GM18951 (cell line): Measurements from ENCODE around the gene FBL.

Experiments used
- POLR2A ChIP-seq: IDR thresholded peaks from 4 replicates; pipeline ENCODE4 v1.6.1; 2011; ENCODE audit warnings: mild to moderate bottlenecking; ENCODE audit not compliant: insufficient read length, insufficient read depth; ENCODE audit errors: extremely low read depth
- in situ Hi-C: fragments of 300-500 bp; cut with MboI; formaldehyde crosslinking; loops from one replicate; pipeline ENCODE4 v1.12.0; 2022; ENCODE audit warnings: low sequenced_read_pairs, mixed read lengths, inconsistent platforms; ENCODE audit not compliant: unreplicated experiment

FBL gene

DNA sequence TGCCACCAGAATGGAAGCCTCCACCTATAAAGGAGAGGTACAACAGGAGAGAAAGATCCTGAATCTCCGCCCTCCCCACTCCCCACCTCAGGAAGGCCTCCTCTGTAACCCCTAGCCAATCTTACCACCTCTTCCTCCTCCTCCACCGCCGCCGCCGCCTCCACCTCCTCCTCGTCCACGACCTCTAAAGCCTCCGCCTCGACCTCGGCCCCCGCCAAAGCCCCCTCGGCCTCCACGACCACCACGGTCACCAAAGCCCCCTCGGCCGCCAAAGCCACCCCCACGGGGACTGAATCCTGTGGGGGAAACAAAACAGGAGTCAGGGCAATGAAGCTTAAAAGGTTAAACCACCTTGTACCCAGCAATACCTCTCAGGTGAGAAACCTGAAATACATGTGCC is 5.7 kb downstream of the FBL start:
- in situ Hi-C loops, result loop anchor here (10.0 kb wide), 1 partner anchor 166 kb away; no protein-coding TSS in a partner anchor
- TF ChIP-seq POLR2A, result no peak

DNA sequence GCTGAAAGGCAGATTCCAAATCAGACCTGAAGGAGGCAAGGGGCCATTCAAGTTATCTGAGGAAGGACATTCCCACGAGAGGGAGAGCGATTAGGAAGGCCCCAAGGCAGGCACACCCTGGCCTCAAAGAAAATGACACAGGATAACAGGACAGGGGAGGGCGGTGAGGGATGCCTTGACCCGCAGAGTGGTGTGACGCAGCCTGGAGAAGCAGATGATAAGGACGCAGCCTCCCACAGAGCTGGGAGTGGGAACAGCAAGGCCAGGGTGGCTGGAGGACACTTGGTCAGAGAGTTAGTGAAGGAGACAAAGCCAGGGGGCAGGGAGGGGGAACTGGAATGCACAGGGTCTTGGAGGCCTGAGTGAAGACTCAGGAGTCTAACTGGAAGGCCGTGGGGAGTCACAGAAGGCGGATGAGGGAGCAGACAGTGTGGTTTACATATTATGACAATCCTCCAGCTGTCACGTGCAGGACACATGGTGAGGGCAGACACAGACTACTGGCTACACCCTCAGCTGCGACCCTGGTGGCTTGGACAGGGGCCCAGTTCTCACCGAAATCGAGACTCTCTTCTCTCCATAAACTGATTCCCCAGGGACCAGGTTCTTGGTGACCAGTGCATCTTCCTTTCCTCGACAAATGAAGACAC is 6.4 kb downstream of the FBL start:
- in situ Hi-C loops, result loop anchor here (10.0 kb wide), 1 partner anchor 165 kb away; no protein-coding TSS in a partner anchor
- TF ChIP-seq POLR2A, result no peak

DNA sequence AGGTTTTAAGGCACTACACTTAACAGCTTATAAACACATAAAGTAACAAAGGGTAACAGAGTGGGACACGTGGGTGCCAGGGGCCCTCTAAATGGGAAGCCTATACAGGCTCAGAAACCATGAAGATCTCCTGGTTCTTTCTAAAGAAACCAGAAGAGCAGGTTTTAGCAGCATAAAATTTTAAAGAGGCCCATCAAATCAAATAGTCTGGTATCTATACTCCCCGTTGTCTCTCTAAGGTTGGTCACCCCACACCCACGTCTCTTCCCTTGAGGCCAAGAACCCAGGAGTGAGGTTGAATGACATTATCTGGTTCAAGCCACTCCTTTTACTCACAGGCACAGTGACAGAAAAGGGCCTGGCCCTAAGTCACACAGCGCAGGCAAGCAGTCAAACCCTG is 7.6 kb downstream of the FBL start:
- in situ Hi-C loops, result no loop called here
- no peak for TF ChIP-seq POLR2A

DNA sequence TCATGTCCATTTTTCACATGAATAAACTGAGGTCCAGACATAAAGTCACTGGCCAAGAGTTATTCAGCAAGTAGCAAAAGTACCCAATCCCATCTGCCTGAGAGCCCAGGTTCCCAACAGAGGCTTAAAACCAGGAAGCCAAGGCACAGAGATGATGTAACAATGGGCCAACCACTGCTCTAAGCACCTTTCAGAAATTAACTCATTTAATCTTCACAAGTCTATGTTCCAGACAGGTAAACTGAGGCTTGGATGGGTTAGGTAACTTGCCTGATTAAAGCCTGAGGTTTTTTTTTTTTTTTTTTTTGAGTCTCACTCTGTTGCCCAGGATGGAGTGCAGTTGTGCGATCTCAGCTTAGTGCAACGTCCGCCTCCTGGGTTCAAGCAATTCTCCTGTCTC is 8.2 kb downstream of the FBL start:
- no peak for TF ChIP-seq POLR2A
- in situ Hi-C loops, result no loop called here

DNA sequence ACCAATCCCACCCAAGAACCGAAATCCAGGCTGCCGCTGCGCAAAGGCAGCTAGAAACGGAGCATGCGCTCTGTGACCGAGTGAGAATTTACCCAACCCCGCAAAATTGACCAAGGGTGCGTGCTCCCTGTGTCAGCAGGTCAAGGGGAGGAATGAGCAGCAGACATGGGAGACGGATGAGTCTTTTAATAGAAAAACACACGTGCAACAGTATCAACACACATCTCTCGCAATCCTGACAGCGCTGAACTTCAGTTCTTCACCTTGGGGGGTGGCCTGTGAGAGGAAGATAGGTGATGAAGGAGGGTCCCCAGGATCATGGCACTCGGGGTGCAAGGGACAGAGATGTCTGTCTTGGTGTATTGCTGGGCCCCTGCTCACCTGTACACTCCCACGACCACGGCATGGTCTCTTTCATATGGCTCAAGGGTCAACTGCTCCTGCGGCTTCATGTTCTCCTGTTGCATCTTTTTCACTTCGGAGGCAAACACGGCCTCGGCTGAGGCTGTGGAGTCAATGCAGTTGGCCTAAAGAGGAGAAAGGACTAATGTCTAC is 11.8 kb downstream of the FBL start:
- no peak for TF ChIP-seq POLR2A
- in situ Hi-C loops, result no loop called here

DNA sequence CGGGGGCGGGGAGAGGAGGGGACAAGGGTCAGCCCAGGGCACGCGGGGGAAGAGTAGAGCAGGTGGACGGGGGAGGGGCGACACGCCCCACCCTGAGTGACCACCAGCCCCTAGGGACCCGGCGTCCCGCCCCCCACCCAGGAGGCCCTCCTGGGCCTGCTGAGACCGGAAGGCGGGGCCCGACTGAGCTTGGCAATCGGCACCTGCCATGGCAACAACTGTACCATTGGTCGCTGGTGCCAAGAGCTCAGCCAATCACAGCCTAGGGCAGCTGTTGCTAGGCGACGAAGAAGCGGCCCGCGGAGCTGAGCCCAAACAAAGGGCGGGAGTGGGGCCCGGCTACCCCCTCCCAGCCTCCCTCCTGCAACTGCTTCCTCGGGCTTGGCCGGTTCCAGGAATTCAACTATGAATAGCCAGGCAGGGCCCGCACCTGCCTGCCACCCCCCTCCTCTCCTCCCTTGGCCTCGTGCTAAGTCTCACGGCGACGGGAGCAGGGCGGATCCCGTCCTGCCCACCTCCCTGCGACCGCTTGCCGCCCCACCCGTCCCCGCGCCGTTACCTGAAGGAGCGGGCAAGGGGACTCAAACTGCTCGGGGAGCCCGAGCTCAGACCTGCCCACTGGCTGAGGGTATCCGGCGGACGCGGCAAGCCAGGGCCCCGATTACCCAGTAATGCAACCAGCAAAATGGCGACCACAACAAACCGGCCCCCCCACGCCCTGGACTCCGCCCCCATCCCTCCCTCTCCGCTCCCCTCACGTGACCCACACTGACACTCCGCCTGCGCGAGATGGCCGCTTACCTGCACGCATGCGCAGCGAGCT is 12.5 kb downstream of the FBL start, which contains the start of gene DYRK1B:
TSS of gene DYRK1B (minus strand) at position 699 of the 823 bp plus-strand sequence. CDS start 2,295 bp downstream, outside the sequence.
- TF ChIP-seq POLR2A, result peak; percentile 34
- in situ Hi-C loops, result no loop called here

DNA sequence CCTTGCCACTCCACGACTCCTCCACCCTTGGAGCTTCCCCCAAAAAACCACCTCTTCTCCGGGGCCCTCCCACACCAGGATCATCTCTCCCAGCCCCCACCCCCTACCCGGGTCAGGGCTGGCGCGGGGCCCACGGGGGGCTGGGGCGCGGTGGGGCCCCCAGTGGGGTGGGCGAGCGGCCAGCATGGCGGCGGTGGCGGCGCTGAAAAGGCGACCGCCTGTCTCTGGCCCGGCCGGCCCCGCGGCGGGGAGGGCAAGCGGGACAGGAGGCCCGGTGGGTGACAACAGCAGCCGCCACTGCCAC is 13.1 kb downstream of the FBL start:
- in situ Hi-C loops, result no loop called here
- TF ChIP-seq POLR2A, result no peak

DNA sequence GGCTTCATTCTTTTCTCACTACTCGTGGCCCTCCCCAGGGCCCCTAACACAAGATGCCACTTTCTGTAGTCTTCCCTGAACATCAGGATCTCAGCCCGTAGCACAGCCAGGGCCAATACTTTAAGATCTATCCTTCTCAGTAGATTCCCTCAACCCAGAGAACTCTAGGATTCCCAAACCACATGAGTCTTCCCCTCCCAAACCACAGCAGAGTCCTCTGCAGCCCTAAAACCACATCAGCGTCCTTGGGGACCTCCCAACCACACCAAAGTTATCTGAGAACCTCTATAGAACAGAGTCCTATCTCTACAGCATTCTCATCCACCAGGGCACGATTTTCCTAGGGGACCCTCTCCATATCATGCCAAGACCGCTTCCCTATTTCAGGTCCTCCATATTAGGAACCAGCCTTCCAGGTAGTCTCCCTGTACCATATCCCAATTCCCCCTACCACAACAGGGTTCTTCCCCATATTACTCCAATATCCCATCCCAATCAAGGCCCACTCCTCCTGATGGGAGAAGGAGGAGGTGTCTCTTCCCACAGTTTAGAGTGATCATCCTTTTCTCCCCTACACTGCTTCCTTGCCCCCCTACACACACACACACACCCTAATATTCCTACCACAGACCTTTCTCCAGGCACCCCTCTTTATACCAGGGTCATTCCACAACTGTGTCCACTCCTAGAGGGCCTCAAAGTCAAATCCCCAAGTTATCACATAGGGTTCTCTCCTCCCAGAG is 13.7 kb downstream of the FBL start:
- in situ Hi-C loops, result no loop called here
- no peak for TF ChIP-seq POLR2A

DNA sequence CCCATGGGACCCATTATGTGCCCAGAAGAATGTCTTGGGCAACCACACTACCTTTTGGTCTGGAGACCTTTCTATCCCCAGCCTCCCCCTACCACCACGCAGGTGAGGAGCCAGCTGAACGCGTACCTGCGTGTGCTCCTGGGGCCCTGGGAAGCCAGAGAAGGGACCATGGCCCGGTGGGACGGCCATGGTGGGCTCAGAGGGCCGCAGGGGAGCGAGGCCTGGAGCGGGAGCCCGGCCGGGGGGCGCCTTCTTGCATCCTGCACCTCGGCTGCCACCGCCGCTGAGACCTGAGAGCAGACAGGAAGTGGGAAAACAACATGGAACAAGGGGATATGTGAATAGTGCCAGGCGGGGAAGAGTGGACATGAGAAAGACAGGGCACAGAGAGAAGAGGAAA is 14.5 kb downstream of the FBL start:
- TF ChIP-seq POLR2A, result no peak
- in situ Hi-C loops, result no loop called here

DNA sequence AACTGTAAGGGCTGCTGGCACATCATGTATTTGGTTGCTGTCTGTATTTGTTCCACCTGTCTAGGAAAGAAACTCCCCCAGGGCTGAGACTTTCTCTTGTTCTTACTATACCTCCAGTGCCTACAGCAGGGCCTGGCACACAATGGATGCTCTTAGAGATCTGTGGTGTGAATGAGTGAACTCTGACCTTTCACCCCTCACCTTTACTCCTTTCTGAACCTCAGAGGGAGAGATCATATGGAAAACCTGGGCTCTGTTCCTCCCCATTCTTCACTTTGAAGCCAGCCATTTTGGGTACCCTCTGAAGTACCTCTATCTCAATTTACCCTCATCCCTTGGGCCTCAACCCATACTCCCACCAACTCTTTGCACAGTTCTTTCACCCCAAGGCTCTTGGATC is 15.3 kb downstream of the FBL start:
- in situ Hi-C loops, result no loop called here
- no peak for TF ChIP-seq POLR2A

DNA sequence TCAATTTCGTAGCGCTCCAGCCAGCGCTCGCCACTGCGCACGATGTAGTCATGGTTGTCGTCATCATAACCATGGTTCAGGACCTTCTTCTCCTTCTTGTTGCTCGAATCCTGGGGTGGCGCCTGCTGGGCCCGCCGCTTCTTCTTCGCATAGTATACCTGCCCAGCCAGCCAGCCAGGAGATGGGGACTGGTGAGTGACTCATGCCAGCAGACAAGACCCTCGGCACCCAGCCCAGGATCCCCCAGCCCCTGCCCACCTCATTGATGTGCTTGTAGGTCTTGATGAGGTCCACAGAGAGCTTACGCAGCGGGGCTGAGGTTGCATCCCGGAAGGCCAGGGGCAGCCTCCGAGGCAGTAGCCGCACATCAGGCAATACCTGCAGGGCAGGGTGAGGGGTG is 15.8 kb downstream of the FBL start:
- no peak for TF ChIP-seq POLR2A
- in situ Hi-C loops, result no loop called here

DNA sequence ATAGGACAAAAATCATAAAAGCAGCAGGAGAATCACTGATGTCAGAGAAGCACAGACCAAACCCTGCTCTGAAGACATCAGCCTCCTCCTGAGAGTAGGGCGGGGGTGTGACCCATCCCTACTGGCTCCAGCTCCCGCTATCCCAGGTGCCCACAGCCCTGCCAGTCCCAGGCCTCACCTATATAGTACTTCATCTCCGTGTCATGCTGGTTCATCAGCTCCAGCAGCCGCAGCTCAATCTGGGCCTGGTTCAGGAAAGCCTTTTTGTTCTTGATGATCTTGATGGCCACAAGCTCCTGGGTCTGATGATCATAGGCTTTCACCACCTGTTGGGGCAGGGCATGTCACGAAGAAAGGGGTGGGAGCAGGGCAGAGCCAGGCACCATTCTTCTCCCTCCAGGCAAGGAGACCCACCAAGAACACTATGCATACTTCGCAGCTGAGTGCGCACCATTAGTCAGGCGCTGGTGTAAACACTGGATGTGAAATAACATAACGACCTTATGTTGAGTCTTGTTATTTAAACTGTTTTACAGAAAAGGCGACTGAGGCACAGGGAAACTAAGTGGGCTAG is 16.4 kb downstream of the FBL start:
- no peak for TF ChIP-seq POLR2A
- in situ Hi-C loops, result no loop called here

DNA sequence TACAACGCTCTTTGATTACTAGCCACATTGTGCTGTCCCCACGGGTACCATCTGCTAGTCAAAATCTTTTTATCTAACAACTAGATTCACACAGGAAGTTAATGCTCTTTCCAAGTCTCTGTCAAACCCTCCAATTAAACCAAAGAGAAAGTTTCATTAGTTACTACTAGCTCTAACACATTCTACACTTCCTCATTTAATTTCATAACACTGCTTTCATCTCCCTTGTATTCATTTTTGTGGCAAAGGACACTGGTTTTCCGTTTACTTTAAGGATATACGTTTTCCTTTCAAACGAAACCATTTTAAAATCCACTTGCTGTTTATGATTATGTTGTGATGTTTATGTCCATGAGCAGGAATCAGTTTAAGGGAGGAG is 17.5 kb downstream of the FBL start:
- in situ Hi-C loops, result no loop called here
- TF ChIP-seq POLR2A, result no peak
